ENCODE data around the gene DLGAP1.

Gene DLGAP1

GRCh38 chr18:3867236-3867635 lies 587.9 kb downstream of the DLGAP1 start:
- Histone ChIP-seq H3K36me3 (no peaks in the 10 kb centered on the region), H3K27me3 (ENCODE audit: insufficient read depth, low read depth, severe bottlenecking) (peaks cover 16% of the 10 kb centered on the region), H3K4me3 (ENCODE audit: low read depth, low read length) (no peak overlapping the region), H3K9me3 (ENCODE audit: severe bottlenecking) (no peaks in the 10 kb centered on the region), H3K27ac (no peak overlapping the region)
- DNase-seq = no peak
- no peak for TF ChIP-seq CTCF (IDR thresholded peaks at IDR 0.05; ENCODE audit: low read depth, low read length)

DNA sequence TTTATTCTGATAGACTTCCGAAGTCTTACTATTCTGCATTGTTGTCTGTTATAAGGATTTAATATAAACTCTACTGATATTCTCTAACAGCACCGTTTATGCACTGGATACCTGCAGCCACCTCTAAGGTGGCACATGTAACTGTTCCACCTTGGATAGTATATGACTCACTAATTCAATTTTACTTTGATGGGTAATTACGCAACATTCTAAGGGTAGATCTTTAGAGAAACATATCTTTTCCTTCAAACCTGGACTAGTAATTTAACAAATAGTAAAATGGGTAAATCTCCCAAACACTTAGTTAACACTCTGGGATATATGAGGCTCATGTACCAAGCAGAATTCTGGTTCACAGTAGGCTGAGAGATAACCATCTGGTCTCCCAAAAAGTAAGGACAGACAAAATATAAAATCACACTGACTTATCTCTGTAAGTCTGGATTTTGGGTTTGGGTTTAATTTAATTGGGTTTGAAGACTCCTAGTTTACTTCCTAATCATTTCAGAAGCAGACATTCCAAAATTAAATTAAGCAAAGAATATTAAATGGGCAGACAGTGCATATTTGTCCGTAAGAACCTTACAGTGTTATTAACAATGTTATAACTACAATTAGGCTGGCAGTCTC lies 590.3 kb downstream of the DLGAP1 start:
- Histone ChIP-seq H3K9me3 (ENCODE audit: severe bottlenecking) (no peaks in the 10 kb centered on the region), H3K27ac (no peak overlapping the region), H3K4me3 (ENCODE audit: low read depth, low read length) (no peak overlapping the region), H3K27me3 (ENCODE audit: insufficient read depth, low read depth, severe bottlenecking) (peaks cover 18% of the 10 kb centered on the region), H3K36me3 (no peaks in the 10 kb centered on the region)
- DNase-seq = no peak
- TF ChIP-seq CTCF (IDR thresholded peaks at IDR 0.05; ENCODE audit: low read depth, low read length) = no peak

DNA sequence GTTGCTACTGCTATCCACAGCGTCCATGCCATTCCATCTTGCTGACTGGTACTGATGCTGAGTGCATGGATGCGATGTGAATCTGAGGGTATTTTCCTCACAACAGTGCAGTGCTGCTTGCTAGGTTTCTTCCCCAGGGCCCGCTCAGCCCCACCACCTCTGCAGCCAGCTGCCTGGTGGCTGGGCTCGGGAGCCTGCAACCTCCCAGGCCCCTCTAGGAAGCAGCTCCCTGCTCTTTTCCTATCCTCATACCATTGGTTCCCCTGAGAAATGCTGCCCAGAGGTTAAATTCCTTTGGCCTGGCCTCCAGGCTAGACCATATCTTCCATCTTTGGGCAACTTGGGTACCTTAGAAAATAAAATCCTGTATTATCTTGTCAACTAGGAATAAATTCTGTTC lies 591.5 kb downstream of the DLGAP1 start:
- no peak for DNase-seq
- Histone ChIP-seq H3K4me3 (ENCODE audit: low read depth, low read length) (no peak overlapping the region), H3K9me3 (ENCODE audit: severe bottlenecking) (no peaks in the 10 kb centered on the region), H3K36me3 (no peaks in the 10 kb centered on the region), H3K27me3 (ENCODE audit: insufficient read depth, low read depth, severe bottlenecking) (peaks cover 17% of the 10 kb centered on the region), H3K27ac (no peak overlapping the region)
- TF ChIP-seq CTCF (IDR thresholded peaks at IDR 0.05; ENCODE audit: low read depth, low read length) = no peak

GRCh38 chr18:3863006-3863405 lies 592.1 kb downstream of the DLGAP1 start:
- H3K27me3 ChIP-seq (ENCODE audit: insufficient read depth, low read depth, severe bottlenecking) = peaks cover 12% of the 10 kb centered on the region
- no peaks in the 10 kb centered on the region for H3K9me3 ChIP-seq (ENCODE audit: severe bottlenecking)
- H3K27ac ChIP-seq = no peak overlapping the region
- TF ChIP-seq CTCF (IDR thresholded peaks at IDR 0.05; ENCODE audit: low read depth, low read length) = no peak
- no peak overlapping the region for H3K4me3 ChIP-seq (ENCODE audit: low read depth, low read length)
- H3K36me3 ChIP-seq = no peaks in the 10 kb centered on the region
- DNase-seq = no peak

- Histone ChIP-seq H3K27me3 (ENCODE audit: insufficient read depth, low read depth, severe bottlenecking) (peaks cover 12% of the 10 kb centered on the region), H3K9me3 (ENCODE audit: severe bottlenecking) (no peaks in the 10 kb centered on the region), H3K4me3 (ENCODE audit: low read depth, low read length) (no peak overlapping the region), H3K36me3 (no peaks in the 10 kb centered on the region), H3K27ac (no peak overlapping the region)
- no peak for DNase-seq
- no peak for TF ChIP-seq CTCF (IDR thresholded peaks at IDR 0.05; ENCODE audit: low read depth, low read length)
Observed at GRCh38 chr18:3861495-3861894, 593.6 kb downstream of the DLGAP1 start.

DNA sequence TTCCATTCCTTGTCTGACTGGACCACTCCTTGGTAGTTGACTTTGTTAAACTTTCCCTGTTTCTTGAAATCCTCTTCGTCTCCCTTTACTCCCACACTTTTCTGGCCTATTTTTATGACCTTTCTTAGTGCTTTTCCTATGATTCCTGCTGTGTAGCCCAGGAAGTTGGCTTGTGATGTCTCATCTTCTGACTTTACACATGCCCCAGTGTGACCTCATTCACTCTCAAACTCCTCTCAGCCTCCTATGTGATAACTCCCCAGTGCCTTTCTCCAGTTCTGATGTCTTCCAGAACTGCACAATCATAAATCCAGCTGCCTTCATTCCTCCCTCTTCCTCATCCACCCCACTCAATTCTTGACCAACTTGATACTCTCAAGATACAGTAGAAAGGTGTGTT lies 597.6 kb downstream of the DLGAP1 start:
- H3K27ac ChIP-seq = no peak overlapping the region
- TF ChIP-seq CTCF (IDR thresholded peaks at IDR 0.05; ENCODE audit: low read depth, low read length) = no peak
- no peak overlapping the region for H3K4me3 ChIP-seq (ENCODE audit: low read depth, low read length)
- H3K27me3 ChIP-seq (ENCODE audit: insufficient read depth, low read depth, severe bottlenecking) = peaks cover 2% of the 10 kb centered on the region
- no peaks in the 10 kb centered on the region for H3K9me3 ChIP-seq (ENCODE audit: severe bottlenecking)
- H3K36me3 ChIP-seq = no peaks in the 10 kb centered on the region
- no peak for DNase-seq

Data from WERI-Rb-1 (cell line).